ENCODE data around the gene ARHGAP22.
"Not testable (repeated sequence)": the region's sequence is repeated elsewhere in the genome, so short reads cannot be mapped to it uniquely, and the experiment has no call there.

DNA sequence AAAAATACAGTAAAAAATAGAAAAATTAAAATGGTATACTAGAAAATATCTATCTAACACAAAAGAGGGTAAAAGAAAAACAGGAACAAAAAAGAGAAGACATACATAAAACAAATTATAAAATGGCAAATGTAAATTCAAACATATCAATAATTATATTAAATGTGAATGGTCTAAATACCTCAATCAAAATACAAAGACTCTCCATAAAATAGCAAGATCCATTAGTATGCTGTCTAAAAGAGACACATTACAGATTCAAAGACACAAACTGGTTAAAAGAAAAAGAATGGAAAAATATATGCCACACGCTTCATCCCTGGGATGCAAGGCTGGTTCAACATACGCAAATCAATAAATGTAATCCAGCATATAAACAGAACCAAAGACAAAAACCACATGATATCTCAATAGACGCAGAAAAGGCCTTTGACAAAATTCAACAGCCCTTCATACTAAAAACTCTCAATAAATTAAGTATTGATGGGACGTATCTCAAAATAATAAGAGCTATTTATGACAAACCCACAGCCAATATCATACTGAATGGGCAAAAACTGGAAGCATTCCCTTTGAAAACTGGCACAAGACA is 36.3 kb upstream of the ARHGAP22 start:
- TF ChIP-seq EZH2 (IDR thresholded peaks at IDR 0.05; ENCODE audit: insufficient read depth, poor library complexity, severe bottlenecking); EZH2phosphoT487 (IDR thresholded peaks at IDR 0.05; ENCODE audit: insufficient read depth, low read depth): not testable (repeated sequence)
